Epithelial cell of proximal tubule (primary cell): Measurements from ENCODE around the gene CNGB1. TPM values are rescaled to one million over a fixed set of nuclear protein-coding genes. Genes with fewer than 3 reads are reported as not detected.

ENCODE experiments used
- DNase-seq: peaks from one replicate; pipeline ENCODE4 v3.0.0-alpha.2; 2011; ENCODE audit warnings: low read depth
- H3K4me3 ChIP-seq: 2 replicates; pipeline ENCODE4 v1.5.1; 2011; ENCODE audit warnings: low read depth, mild to moderate bottlenecking, low read length
- CTCF ChIP-seq: conservative IDR thresholded peaks from 2 replicates; pipeline ENCODE4 v1.5.1; 2012; ENCODE audit warnings: low read depth, mild to moderate bottlenecking, low read length
- total RNA-seq: library from RNA; depleted of rRNA; stranded (reverse); fragments of >200 nt; gene quantifications from 2 replicates; pipeline ENCODE4 v1.2.3, GENCODE V29; 2015

The CNGB1 gene
- total RNA-seq, 1 donor from 2014 or later, result 1.4 TPM

GRCh38 chr16:57893559-57894389 is 77.2 kb downstream of the CNGB1 start:
- DNase-seq, result peak; percentile 99
- H3K4me3 ChIP-seq, result no peak overlapping the region
- TF ChIP-seq CTCF, result no peak

- no peak for TF ChIP-seq CTCF
- H3K4me3 ChIP-seq, result no peak overlapping the region
- DNase-seq, result no peak
Observed at GRCh38 chr16:57893217-57893558, 77.7 kb downstream of the CNGB1 start.

- no peak for TF ChIP-seq CTCF
- no peak overlapping the region for H3K4me3 ChIP-seq
- no peak for DNase-seq
Observed at GRCh38 chr16:57892447-57893096, 78.4 kb downstream of the CNGB1 start.

- no peak overlapping the region for H3K4me3 ChIP-seq
- peak; percentile 83 for DNase-seq
- no peak for TF ChIP-seq CTCF
Observed at GRCh38 chr16:57892041-57892440, 78.9 kb downstream of the CNGB1 start.

GRCh38 chr16:57890752-57891111 is 80.2 kb downstream of the CNGB1 start:
- no peak for DNase-seq
- no peak for TF ChIP-seq CTCF
- no peak overlapping the region for H3K4me3 ChIP-seq

GRCh38 chr16:57889960-57890751 is 80.8 kb downstream of the CNGB1 start:
- no peak for TF ChIP-seq CTCF

More at GRCh38 chr16:57889960-57890751, 80.8 kb downstream of the CNGB1 start:
- no peak for DNase-seq
- no peak overlapping the region for H3K4me3 ChIP-seq
